Loucy (cell line): ENCODE results near the gene GCAT.

Experiments used
- H2AFZ ChIP-seq: fragments of 200-600 bp; sonication (generic); 2 replicates; pipeline ENCODE4 v1.6.0; 2016; ENCODE audit warnings: antibody characterized with exemption, mild to moderate bottlenecking, low read length, moderate library complexity
- H3F3A ChIP-seq: fragments of 200-600 bp; 2 replicates; pipeline ENCODE4 v1.6.0; 2016; ENCODE audit warnings: antibody characterized with exemption, low read depth, mild to moderate bottlenecking
- H3K27me3 ChIP-seq: fragments of 200-600 bp; sonication (generic); 2 replicates; pipeline ENCODE4 v1.6.1; 2014; ENCODE audit warnings: low read length, mild to moderate bottlenecking; ENCODE audit not compliant: insufficient read depth, poor library complexity, severe bottlenecking
- H3K36me3 ChIP-seq: fragments of 200-600 bp; sonication (generic); 2 replicates; pipeline ENCODE4 v1.6.1; 2016; ENCODE audit warnings: low read length; ENCODE audit not compliant: insufficient read depth
- H3K4me1 ChIP-seq: fragments of 200-600 bp; sonication (generic); 2 replicates; pipeline ENCODE4 v1.5.1; 2014; ENCODE audit warnings: low read length, mild to moderate bottlenecking; ENCODE audit not compliant: insufficient read depth, poor library complexity, severe bottlenecking
- H3K4me2 ChIP-seq: fragments of 200-600 bp; sonication (generic); 2 replicates; pipeline ENCODE4 v1.6.0; 2014; ENCODE audit warnings: antibody characterized with exemption, low read length, low read depth, mild to moderate bottlenecking; ENCODE audit not compliant: poor library complexity, severe bottlenecking
- H3K4me3 ChIP-seq: fragments of 200-600 bp; sonication (generic); 2 replicates; pipeline ENCODE4 v1.5.1; 2014; ENCODE audit warnings: low read length, mild to moderate bottlenecking, mixed read lengths; ENCODE audit not compliant: poor library complexity, severe bottlenecking
- H3K79me2 ChIP-seq: fragments of 200-600 bp; sonication (generic); 2 replicates; pipeline ENCODE4 v1.6.1; 2014; ENCODE audit warnings: low read length; ENCODE audit not compliant: insufficient read depth
- H3K9ac ChIP-seq: fragments of 200-600 bp; sonication (generic); 2 replicates; pipeline ENCODE4 v1.6.0; 2014; ENCODE audit warnings: mild to moderate bottlenecking, low read depth, low read length, moderate library complexity; ENCODE audit not compliant: poor library complexity, severe bottlenecking
- H3K9me2 ChIP-seq: fragments of 200-600 bp; sonication (generic); replicated peaks from 2 replicates; pipeline ENCODE4 v1.6.1; 2016; ENCODE audit warnings: low read depth, low read length, mixed read lengths
- H3K9me3 ChIP-seq: fragments of 200-600 bp; sonication (generic); 2 replicates; pipeline ENCODE4 v1.6.1; 2014; ENCODE audit warnings: mild to moderate bottlenecking, antibody characterized with exemption, low read length, low read depth; ENCODE audit not compliant: insufficient read depth
- H4K20me1 ChIP-seq: fragments of 200-600 bp; sonication (generic); 2 replicates; pipeline ENCODE4 v1.6.0; 2014; ENCODE audit warnings: antibody characterized with exemption, low read length, mild to moderate bottlenecking; ENCODE audit not compliant: insufficient read depth, poor library complexity, severe bottlenecking
- CTCF ChIP-seq: fragments of 200-600 bp; sonication (generic); conservative IDR thresholded peaks from 2 replicates; pipeline ENCODE4 v1.5.1; 2014; ENCODE audit warnings: mild to moderate bottlenecking, antibody characterized with exemption, low read length
- EZH2phosphoT487 ChIP-seq: fragments of 200-600 bp; IDR thresholded peaks from 2 replicates; pipeline ENCODE4 v1.6.1; 2018; ENCODE audit warnings: antibody characterized with exemption, mild to moderate bottlenecking, moderate library complexity, borderline replicate concordance

Gene GCAT

GRCh38 chr22:37844904-37845329, 37.2 kb downstream of the GCAT start:
- Histone ChIP-seq H3K79me2 (peaks cover 49% of the 10 kb centered on the region), H3K4me3 (peak overlapping the region; percentile 95), H3K9me3 (no peaks in the 10 kb centered on the region), H2AFZ (peak overlapping the region; percentile 32; the same call in 1 of the 2 replicates), H3K9me2 (no peaks in the 10 kb centered on the region), H4K20me1 (peaks cover 19% of the 10 kb centered on the region), H3K36me3 (peaks cover 2% of the 10 kb centered on the region; the same call in 1 of the 2 replicates), H3K4me1 (peaks cover 23% of the 10 kb centered on the region), H3K27me3 (no peaks in the 10 kb centered on the region), H3F3A (peaks cover 6% of the 10 kb centered on the region), H3K4me2 (peak overlapping the region; percentile 55), H3K9ac (no peak overlapping the region)
- TF ChIP-seq EZH2phosphoT487 (no peak), CTCF (no peak)

- peaks cover 34% of the 10 kb centered on the region for H4K20me1 ChIP-seq
- no peaks in the 10 kb centered on the region for H3K36me3 ChIP-seq
- no peaks in the 10 kb centered on the region for H3K9me3 ChIP-seq
- H3K4me3 ChIP-seq: no peak overlapping the region
- H3K79me2 ChIP-seq: peaks cover 55% of the 10 kb centered on the region
- peaks cover 6% of the 10 kb centered on the region for H3F3A ChIP-seq
- no peak overlapping the region for H3K9ac ChIP-seq
- TF ChIP-seq CTCF: no peak
- no peak for TF ChIP-seq EZH2phosphoT487
- H3K4me1 ChIP-seq: peaks cover 37% of the 10 kb centered on the region
- no peak overlapping the region for H3K4me2 ChIP-seq
- H2AFZ ChIP-seq: no peak overlapping the region
- no peaks in the 10 kb centered on the region for H3K27me3 ChIP-seq
- no peaks in the 10 kb centered on the region for H3K9me2 ChIP-seq
Measured at GRCh38 chr22:37846433-37846832, 38.7 kb downstream of the GCAT start.

- no peak for TF ChIP-seq EZH2phosphoT487
- TF ChIP-seq CTCF: no peak
- no peaks in the 10 kb centered on the region for H3K9me3 ChIP-seq
- peaks cover 3% of the 10 kb centered on the region for H3F3A ChIP-seq
- peaks cover 13% of the 10 kb centered on the region; the same call in 1 of the 2 replicates for H3K36me3 ChIP-seq
- H4K20me1 ChIP-seq: peaks cover 35% of the 10 kb centered on the region
- H3K4me3 ChIP-seq: peak overlapping the region; percentile 97
- H3K9ac ChIP-seq: peak overlapping the region; percentile 93
- peaks cover 38% of the 10 kb centered on the region for H3K4me1 ChIP-seq
- no peaks in the 10 kb centered on the region for H3K9me2 ChIP-seq
- peak overlapping the region; percentile 80 for H3K4me2 ChIP-seq
- H3K27me3 ChIP-seq: no peaks in the 10 kb centered on the region
- H3K79me2 ChIP-seq: peaks cover 60% of the 10 kb centered on the region
- H2AFZ ChIP-seq: peak overlapping the region; percentile 66; the same call in 1 of the 2 replicates
Measured at GRCh38 chr22:37848587-37849088, 40.9 kb downstream of the GCAT start.
